Measurements from ENCODE around the gene DAD1.

DAD1 gene

GRCh38 chr14:22535126-22535525, 53.9 kb downstream of the DAD1 start:
- no peaks in the 10 kb centered on the region for H3K27me3 ChIP-seq (replicated peaks; ENCODE audit: control insufficient read depth, insufficient read depth, low read length)
- peaks cover 6% of the 10 kb centered on the region for H3K36me3 ChIP-seq (ENCODE audit: control insufficient read depth, insufficient read depth, low read length)
- TF ChIP-seq CTCF (IDR thresholded peaks at IDR 0.05; ENCODE audit: insufficient read depth, low read length, poor library complexity, severe bottlenecking) = no peak
- H3K4me3 ChIP-seq (replicated peaks; ENCODE audit: low read depth, low read length) = no peak overlapping the region
- no peak for DNase-seq (ENCODE audit: extremely low read depth, insufficient read length)

GRCh38 chr14:22534547-22534946, 54.5 kb downstream of the DAD1 start:
- no peak overlapping the region for H3K4me3 ChIP-seq (replicated peaks; ENCODE audit: low read depth, low read length)

GRCh38 chr14:22533739-22534359, 55.2 kb downstream of the DAD1 start:
- Histone ChIP-seq H3K36me3 (ENCODE audit: control insufficient read depth, insufficient read depth, low read length) (peaks cover 6% of the 10 kb centered on the region), H3K27me3 (replicated peaks; ENCODE audit: control insufficient read depth, insufficient read depth, low read length) (no peaks in the 10 kb centered on the region), H3K4me3 (replicated peaks; ENCODE audit: low read depth, low read length) (no peak overlapping the region)
- DNase-seq (ENCODE audit: extremely low read depth, insufficient read length) = no peak
- TF ChIP-seq CTCF (IDR thresholded peaks at IDR 0.05; ENCODE audit: insufficient read depth, low read length, poor library complexity, severe bottlenecking) = no peak

More at GRCh38 chr14:22534547-22534946, 54.5 kb downstream of the DAD1 start:
- Histone ChIP-seq H3K36me3 (ENCODE audit: control insufficient read depth, insufficient read depth, low read length) (peaks cover 6% of the 10 kb centered on the region), H3K27me3 (replicated peaks; ENCODE audit: control insufficient read depth, insufficient read depth, low read length) (no peaks in the 10 kb centered on the region)
- DNase-seq (ENCODE audit: extremely low read depth, insufficient read length) = no peak
- TF ChIP-seq CTCF (IDR thresholded peaks at IDR 0.05; ENCODE audit: insufficient read depth, low read length, poor library complexity, severe bottlenecking) = no peak

GRCh38 chr14:22533057-22533704, 55.8 kb downstream of the DAD1 start:
- TF ChIP-seq CTCF (IDR thresholded peaks at IDR 0.05; ENCODE audit: insufficient read depth, low read length, poor library complexity, severe bottlenecking) = no peak
- Histone ChIP-seq H3K36me3 (ENCODE audit: control insufficient read depth, insufficient read depth, low read length) (peaks cover 6% of the 10 kb centered on the region; the same call in 1 of the 2 replicates), H3K4me3 (replicated peaks; ENCODE audit: low read depth, low read length) (peak overlapping the region; percentile 23), H3K27me3 (replicated peaks; ENCODE audit: control insufficient read depth, insufficient read depth, low read length) (no peaks in the 10 kb centered on the region)
- DNase-seq (ENCODE audit: extremely low read depth, insufficient read length) = no peak

GRCh38 chr14:22532345-22533056, 56.5 kb downstream of the DAD1 start:
- no peak for TF ChIP-seq CTCF (IDR thresholded peaks at IDR 0.05; ENCODE audit: insufficient read depth, low read length, poor library complexity, severe bottlenecking)
- Histone ChIP-seq H3K4me3 (replicated peaks; ENCODE audit: low read depth, low read length) (peak overlapping the region; percentile 31), H3K36me3 (ENCODE audit: control insufficient read depth, insufficient read depth, low read length) (0 out of 2 replicates have a peak, but pooled peaks cover under 1% of the 10 kb centered on the region), H3K27me3 (replicated peaks; ENCODE audit: control insufficient read depth, insufficient read depth, low read length) (no peaks in the 10 kb centered on the region)
- no peak for DNase-seq (ENCODE audit: extremely low read depth, insufficient read length)
